A673 (cell line): Measurements from ENCODE around the gene CNIH3. TPM values are rescaled to one million over a fixed set of nuclear protein-coding genes. Genes with fewer than 3 reads are reported as not detected.

Experiments used
- BruUV-seq: library from RNA; stranded (reverse); fragments of 400-500 nt; replicated peaks from 2 replicates; lab custom pipeline; 2021; lab: Mats Ljungman, UMichigan
- CTCF ChIA-PET: fragments of 300-600 bp; sonication (Branson Sonifier 250); formaldehyde crosslinking; loops from one replicate; lab custom pipeline; 2022; ENCODE audit warnings: antibody characterized with exemption; lab: Charles Lee
- POLR2A ChIA-PET: fragments of 300-600 bp; sonication (Branson Sonifier 250); formaldehyde crosslinking; loops from one replicate; lab custom pipeline; 2022; ENCODE audit warnings: antibody characterized with exemption; ENCODE audit not compliant: low non-redundant PET; lab: Charles Lee
- DNase-seq: peaks from one replicate; pipeline ENCODE4 v3.0.0-alpha.2; 2015; ENCODE audit warnings: low spot score
- H3K27ac ChIP-seq: fragments of 200-600 bp; sonication (generic); 2 replicates; pipeline ENCODE4 v1.5.1; 2016; ENCODE audit warnings: mixed run types, low read depth, mild to moderate bottlenecking, mixed read lengths, antibody characterized with exemption, low read length; ENCODE audit not compliant: poor library complexity, severe bottlenecking
- H3K27me3 ChIP-seq: fragments of 200-600 bp; sonication (generic); replicated peaks from 2 replicates; pipeline ENCODE4 v1.6.1; 2017; ENCODE audit warnings: mixed run types, low read depth, mild to moderate bottlenecking, mixed read lengths, antibody characterized with exemption, low read length; ENCODE audit not compliant: insufficient read depth, poor library complexity
- H3K36me3 ChIP-seq: fragments of 200-600 bp; sonication (generic); 2 replicates; pipeline ENCODE4 v1.6.1; 2016; ENCODE audit warnings: mixed run types, mild to moderate bottlenecking, mixed read lengths, antibody characterized with exemption, low read length; ENCODE audit not compliant: insufficient read depth, poor library complexity, severe bottlenecking
- H3K4me1 ChIP-seq: fragments of 200-600 bp; sonication (generic); 2 replicates; pipeline ENCODE4 v1.6.1; 2017; ENCODE audit warnings: mixed run types, mild to moderate bottlenecking, mixed read lengths, antibody characterized with exemption, low read length; ENCODE audit not compliant: insufficient read depth, poor library complexity, severe bottlenecking
- H3K4me3 ChIP-seq: fragments of 200-600 bp; sonication (generic); 2 replicates; pipeline ENCODE4 v1.5.1; 2016; ENCODE audit warnings: low read depth, mixed run types, mild to moderate bottlenecking, mixed read lengths, low read length; ENCODE audit not compliant: poor library complexity, severe bottlenecking
- H3K9me3 ChIP-seq: fragments of 200-600 bp; sonication (generic); 2 replicates; pipeline ENCODE4 v1.6.1; 2016; ENCODE audit warnings: mixed run types, low read depth, mild to moderate bottlenecking, mixed read lengths, antibody characterized with exemption, low read length; ENCODE audit not compliant: poor library complexity, severe bottlenecking
- CTCF ChIP-seq: fragments of 300-800, 200-600 bp; sonication (generic); conservative IDR thresholded peaks from 2 replicates; pipeline ENCODE4 v1.5.1; 2017; ENCODE audit warnings: low read depth, mild to moderate bottlenecking, antibody characterized with exemption, low read length, moderate library complexity, mixed read lengths
- EZH2 ChIP-seq: fragments of 200-600 bp; sonication (generic); IDR thresholded peaks from 2 replicates; pipeline ENCODE4 v1.6.1; 2017; ENCODE audit warnings: borderline replicate concordance, low read depth, mild to moderate bottlenecking, mixed read lengths, antibody characterized with exemption, low read length; ENCODE audit not compliant: poor library complexity, severe bottlenecking
- intact Hi-C: fragments of 100-400 bp; cut with micrococcal nuclease; formaldehyde crosslinking; loops from one replicate; pipeline ENCODE4 v1.10.0; 2022; ENCODE audit not compliant: unreplicated experiment
- total RNA-seq: library from RNA; stranded (reverse); gene quantifications from 2 replicates; pipeline ENCODE4 v1.2.3, GENCODE V29; 2021

Gene CNIH3
- total RNA-seq, 1 experiment from 2014 or later, result 3.8 TPM

GRCh38 chr1:224759135-224759534 is 143.0 kb downstream of the CNIH3 start:
- POLR2A ChIA-PET, result no interaction called here
- Histone ChIP-seq H3K27ac (no peak overlapping the region), H3K4me3 (no peak overlapping the region), H3K9me3 (no peaks in the 10 kb centered on the region), H3K27me3 (no peaks in the 10 kb centered on the region), H3K36me3 (no peaks in the 10 kb centered on the region), H3K4me1 (peaks cover 6% of the 10 kb centered on the region)
- no TSS peak for BruUV-seq
- TF ChIP-seq CTCF (no peak), EZH2 (no peak)
- DNase-seq, result no peak
- CTCF ChIA-PET, result no interaction called here
- intact Hi-C loops, result no loop called here

GRCh38 chr1:224759681-224760091 is 143.6 kb downstream of the CNIH3 start:
- no peaks in the 10 kb centered on the region for H3K27me3 ChIP-seq
- no peaks in the 10 kb centered on the region for H3K36me3 ChIP-seq
- intact Hi-C loops, result no loop called here
- no peak for DNase-seq
- no peak overlapping the region for H3K27ac ChIP-seq
- POLR2A ChIA-PET, result no interaction called here
- BruUV-seq, result no TSS peak
- CTCF ChIA-PET, result no interaction called here
- TF ChIP-seq EZH2 (no peak), CTCF (no peak)
- H3K4me3 ChIP-seq, result no peak overlapping the region
- peaks cover 6% of the 10 kb centered on the region for H3K4me1 ChIP-seq
- H3K9me3 ChIP-seq, result no peaks in the 10 kb centered on the region

- no peak for DNase-seq
- TF ChIP-seq EZH2, result no peak
- TF ChIP-seq CTCF, result no peak
- intact Hi-C loops, result no loop called here
- Histone ChIP-seq H3K4me1 (peaks cover 6% of the 10 kb centered on the region), H3K9me3 (no peaks in the 10 kb centered on the region), H3K27ac (no peak overlapping the region), H3K36me3 (no peaks in the 10 kb centered on the region), H3K4me3 (no peak overlapping the region), H3K27me3 (no peaks in the 10 kb centered on the region)
- no TSS peak for BruUV-seq
- ChIA-PET CTCF (no interaction called here), POLR2A (no interaction called here)
Measured at GRCh38 chr1:224760163-224760562, 144.0 kb downstream of the CNIH3 start.
